T-helper 2 cell (primary cell): Measurements from ENCODE around the gene HRAS.

Source experiments
- DNase-seq, 5 experiments: peaks; one replicate each; pipeline versions ENCODE4 v3.0.0 to v3.0.0-alpha.2; 2012 to 2022

HRAS gene

DNA sequence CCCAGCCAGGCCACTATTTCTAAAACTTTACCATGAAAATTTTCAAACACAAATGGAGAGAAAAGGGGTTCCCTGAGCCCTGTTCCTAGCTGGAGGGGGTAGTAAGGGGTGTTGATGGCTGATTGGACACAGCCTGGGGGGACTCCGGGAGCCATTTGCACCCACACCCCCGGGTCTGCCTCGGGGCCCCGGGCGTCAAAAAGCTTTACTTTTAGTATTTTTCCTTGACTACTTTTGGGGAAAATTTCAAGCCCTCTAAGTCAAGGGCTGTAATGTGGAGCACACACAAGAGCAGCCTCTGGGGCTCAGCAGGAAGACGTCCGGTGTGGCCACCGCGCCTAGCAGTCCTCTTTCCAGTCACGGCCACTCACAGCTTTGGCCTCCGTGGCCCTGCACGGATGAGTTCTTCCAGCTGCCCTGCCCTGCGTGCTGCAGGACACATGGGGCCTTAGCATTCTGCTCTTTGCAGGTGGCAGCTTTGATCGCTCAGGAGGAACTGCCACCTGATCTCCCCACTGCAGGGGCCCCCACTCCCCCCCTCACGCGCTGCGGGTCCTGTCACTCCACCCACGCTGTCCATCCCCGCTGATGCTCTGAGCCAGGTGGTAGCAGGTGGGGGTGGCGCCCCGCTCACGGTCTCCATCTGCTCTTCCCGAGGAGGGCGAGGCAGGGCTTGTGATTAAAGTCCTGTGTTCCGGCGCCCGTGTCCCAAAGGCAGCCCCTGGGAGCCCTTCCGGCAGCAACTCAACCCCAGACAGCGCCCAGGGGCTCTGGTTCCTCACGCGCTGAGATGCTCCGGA is 42.7 kb downstream of the HRAS start:
- DNase-seq = no peak

DNA sequence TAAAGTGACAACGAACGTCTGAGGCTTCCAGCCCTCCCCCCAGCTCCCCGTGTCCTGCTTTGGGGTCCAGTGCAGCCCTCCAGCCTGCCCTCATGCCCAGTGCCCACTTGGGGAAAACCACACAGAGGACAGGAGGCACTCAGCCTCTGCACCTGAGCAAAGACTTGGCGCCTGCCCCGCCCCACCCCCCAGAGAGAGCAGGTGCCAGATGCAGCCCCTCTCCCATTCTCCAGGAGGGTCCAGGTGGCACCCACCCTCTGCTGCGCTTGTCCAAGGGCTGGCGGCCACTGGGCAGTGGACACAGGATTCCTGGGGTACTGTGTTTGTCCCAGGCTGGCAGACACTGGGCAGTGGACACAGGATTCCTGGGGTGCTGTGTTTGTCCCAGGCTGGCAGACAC is 44.0 kb downstream of the HRAS start:
- DNase-seq = no peak

DNA sequence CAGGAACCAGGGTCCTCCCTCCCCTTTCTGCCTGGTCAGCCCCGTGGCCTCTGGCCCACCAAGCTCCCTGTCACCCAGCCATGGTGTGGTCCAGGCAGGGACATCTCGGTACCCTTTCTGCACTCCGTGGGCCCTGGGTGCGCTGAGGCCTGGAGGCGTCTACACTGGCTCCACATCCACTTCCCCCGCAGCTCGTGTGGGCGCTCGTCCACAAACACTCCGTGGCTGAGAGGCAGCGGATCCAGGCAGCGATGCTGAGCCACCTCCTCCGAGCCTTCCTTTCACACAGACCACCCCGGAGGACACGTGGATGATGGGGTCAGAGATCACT is 44.5 kb downstream of the HRAS start:
- no peak for DNase-seq

DNA sequence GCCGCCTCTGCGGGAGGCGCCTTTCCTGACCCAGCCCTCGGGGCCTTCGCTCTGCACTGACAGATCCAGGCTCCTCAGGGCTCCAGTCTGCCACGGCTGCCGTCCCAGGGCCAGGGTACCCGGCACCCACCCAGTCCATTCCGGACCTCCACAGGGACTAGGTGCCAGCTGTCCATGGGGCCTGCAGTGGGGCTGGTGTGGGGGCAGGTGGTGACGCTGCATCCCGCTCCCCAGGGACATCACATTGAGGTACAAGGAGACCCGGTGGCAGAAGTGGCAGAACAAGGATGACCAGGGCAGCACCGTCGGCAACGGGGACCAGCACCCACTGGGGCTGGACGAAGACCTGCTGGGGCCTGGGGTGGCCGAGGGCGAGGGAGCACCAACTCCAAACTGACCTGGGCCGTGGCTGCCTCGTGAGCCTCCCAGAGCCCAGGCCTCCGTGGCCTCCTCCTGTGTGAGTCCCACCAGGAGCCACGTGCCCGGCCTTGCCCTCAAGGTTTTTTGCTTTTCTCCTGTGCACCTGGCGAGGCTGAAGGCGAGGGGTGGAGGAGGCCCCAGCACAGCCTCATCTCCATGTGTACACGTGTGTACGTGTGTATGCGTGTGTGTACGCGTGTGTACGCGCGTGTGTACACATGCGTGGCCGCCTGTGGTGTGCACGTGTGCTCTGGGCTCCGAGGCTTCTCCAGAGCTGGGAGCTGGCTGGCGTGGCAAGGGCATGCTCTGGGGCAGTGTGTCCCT is 45.0 kb downstream of the HRAS start:
- DNase-seq = no peak

DNA sequence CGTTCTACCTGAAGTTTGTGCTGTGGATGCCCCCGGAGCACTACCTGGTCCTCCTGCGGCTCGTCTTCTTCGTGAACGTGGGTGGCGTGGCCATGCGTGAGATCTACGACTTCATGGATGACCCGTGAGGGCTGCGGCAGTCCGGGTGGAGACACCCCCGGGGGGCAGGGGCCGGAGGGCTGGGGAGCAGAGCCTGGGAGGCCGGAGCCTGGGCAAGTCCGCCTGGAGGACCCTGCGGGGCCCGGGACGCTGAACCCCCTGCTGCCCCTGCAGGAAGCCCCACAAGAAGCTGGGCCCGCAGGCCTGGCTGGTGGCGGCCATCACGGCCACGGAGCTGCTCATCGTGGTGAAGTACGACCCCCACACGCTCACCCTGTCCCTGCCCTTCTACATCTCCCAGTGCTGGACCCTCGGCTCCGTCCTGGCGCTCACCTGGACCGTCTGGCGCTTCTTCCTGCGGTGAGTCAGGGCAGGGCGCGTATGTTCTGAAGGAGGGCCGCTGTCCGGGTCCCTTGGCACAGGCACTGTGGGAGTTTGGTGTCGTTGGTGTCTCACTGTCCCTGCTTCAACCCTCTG is 45.7 kb downstream of the HRAS start:
- DNase-seq = no peak

DNA sequence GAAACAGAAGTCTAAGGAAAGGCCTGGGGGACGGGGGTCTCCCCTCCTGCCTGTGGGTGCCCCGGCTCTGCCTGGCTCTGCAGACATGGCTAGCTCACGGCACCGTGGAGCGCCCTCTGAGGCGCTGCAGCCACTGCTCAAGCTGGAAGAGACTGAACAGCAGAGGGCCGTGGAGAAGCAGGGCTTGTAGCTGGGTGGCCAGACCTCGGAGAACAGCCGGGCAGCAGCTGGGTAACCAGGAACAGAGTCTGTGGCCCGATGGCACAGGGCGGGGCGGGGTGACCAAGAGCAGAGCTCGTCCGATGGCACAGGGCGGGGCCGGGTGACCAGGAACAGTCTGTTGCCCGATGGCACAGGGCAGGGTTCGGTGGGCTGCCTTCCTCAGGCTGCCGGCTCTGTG is 46.4 kb downstream of the HRAS start:
- no peak for DNase-seq

DNA sequence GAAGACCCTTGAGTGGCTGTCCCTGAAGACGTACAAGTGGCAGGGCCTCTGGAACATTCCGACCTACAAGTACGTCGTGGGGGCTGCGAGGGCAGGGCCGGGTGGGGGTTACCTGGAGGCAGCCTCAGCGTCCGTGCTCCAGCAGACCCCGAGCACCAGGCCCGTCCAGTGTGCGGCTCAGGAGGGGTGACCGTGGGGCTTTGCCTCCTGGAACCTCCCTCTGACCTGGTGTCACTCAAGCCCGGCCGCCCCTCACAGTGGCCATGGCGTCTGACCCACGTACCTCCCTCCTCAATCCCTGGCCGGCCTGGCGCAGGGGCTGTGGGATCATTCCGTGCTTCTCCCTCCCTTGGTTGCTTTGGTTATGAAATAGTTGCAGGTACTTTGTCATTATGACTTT is 46.8 kb downstream of the HRAS start:
- no peak for DNase-seq

DNA sequence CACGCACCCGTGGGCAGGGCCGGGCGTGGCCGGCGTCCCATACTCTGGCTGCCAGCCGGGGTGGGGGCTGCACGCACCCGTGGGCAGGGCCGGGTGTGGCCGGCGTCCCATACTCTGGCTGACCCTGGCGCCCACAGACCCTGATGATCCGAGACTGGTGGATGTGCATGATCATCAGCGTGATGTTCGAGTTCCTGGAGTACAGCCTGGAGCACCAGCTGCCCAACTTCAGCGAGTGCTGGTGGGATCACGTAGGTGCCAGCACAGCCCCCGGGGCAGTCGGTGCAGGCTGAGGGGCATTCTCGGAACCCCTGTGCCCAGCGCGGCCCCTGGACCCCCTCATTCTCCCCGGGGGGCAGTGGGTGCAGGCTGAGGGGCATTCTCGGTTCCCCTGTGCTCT is 47.3 kb downstream of the HRAS start:
- no peak for DNase-seq

DNA sequence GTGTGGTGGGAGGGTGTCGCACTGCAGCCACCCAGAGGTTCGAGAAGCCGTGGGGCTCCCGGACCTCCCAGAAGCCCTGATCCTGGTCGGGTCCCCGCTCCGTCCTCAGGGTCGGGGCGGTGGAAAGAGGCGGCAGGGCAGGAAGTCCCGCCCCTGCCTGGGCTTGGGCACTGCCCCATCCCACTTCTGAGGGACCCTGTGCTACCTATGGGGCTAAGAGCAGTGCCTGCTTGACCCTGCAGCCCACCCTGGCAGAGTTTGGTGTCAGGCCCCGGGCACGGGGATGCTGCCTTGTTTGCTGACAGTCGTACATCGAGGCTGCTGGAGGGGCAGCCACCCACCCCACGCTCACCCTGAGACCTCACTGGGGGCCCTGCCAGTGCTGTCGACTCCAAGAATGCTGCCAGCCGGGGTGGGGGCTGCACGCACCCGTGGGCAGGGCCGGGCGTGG is 47.8 kb downstream of the HRAS start:
- DNase-seq = no peak

DNA sequence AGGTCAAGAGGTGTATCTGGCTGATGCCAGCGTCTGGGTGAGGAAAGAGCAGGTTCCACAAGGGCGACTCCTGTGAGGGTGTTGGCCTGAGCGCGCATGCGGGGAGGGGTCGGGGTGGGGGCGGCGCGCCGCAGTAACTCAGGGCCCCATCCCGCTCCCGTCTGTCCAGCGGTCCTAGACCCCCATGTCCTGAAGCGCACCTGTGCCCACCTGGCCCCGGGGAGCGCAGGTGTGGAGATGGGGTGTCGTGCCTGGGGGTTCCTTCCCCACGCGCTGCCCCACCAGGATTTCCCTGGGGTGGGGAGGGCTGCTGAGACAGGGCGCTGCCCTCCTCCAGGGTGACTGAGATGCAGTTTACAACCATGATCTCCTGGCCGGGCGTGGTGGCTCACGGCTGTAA is 49.2 kb downstream of the HRAS start:
- DNase-seq = no peak

DNA sequence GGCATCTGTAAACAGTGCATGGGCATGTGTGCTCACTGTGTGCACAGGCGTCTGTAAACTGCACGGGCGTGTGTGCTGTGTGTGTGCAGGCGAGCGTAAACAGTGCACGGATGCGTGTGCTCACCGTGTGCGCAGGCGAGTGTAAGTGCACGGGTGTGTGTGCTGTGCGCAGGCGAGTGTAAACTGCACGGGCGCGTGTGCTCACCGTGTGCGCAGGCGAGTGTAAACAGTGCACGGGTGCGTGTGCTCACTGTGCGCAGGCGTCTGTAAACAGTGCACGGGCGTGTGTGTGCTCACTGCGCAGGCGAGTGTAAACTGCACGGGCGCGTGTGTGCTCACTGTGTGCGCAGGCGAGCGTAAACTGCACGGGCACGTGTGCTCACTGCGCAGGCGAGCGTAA is 50.8 kb downstream of the HRAS start:
- no peak for DNase-seq
